Prostate gland (tissue), 2 donors: ENCODE data around the gene TTC33. TPM values are rescaled to one million over a fixed set of nuclear protein-coding genes. Genes with fewer than 3 reads are reported as not detected.

Experiments used
- DNase-seq: peaks from one replicate; pipeline ENCODE4 v3.0.0-alpha.2; 2019; ENCODE audit warnings: low spot score
- H3K27ac ChIP-seq, 2 donors: fragments of 200-600 bp; sonication (generic); 2 replicates each; pipeline ENCODE4 v1.5.1; 2017 to 2019
- H3K27me3 ChIP-seq: fragments of 200-600 bp; sonication (generic); replicated peaks from 2 replicates; pipeline ENCODE4 v1.5.1; 2019; ENCODE audit not compliant: insufficient read depth
- H3K36me3 ChIP-seq, 2 donors: fragments of 200-600 bp; sonication (generic); 1 replicate in 1 of 2; 2 replicates in 1 of 2; pipeline versions ENCODE4 v1.5.1 to v1.8.1; 2017 to 2019
- H3K4me1 ChIP-seq: fragments of 200-600 bp; sonication (generic); replicated peaks from 2 replicates; pipeline ENCODE4 v1.5.1; 2019
- H3K4me3 ChIP-seq, 2 donors: fragments of 200-600 bp; sonication (generic); 2 replicates each; pipeline ENCODE4 v1.5.1; 2017 to 2019
- H3K9me3 ChIP-seq: fragments of 200-600 bp; sonication (generic); 2 replicates; pipeline ENCODE4 v1.5.1; 2017
- CTCF ChIP-seq, 4 experiments: fragments of 200-600 bp in 2 of 4; fragments of 450-650 bp in 2 of 4; sonication (generic) in 2 of 4; IDR thresholded peaks; 1 replicate in 3 of 4; 2 replicates in 1 of 4; pipeline ENCODE4 v1.5.1; 2016 to 2019; ENCODE audit warnings: antibody characterized with exemption in 4 of 4, mild to moderate bottlenecking in 2 of 4, moderate library complexity in 2 of 4
- POLR2A ChIP-seq: fragments of 450-650 bp; IDR thresholded peaks from one replicate; pipeline ENCODE4 v1.6.1; 2016; ENCODE audit warnings: antibody characterized with exemption, mild to moderate bottlenecking
- POLR2AphosphoS5 ChIP-seq: sonication (generic); formaldehyde crosslinking; IDR thresholded peaks from one replicate; pipeline ENCODE4 v1.6.1; 2017; ENCODE audit warnings: antibody characterized with exemption
- WGBS: methylation state at CpG from one replicate; pipeline ENCODE4 v1.1.5; 2018; 5-methylcytosine and 5-hydroxymethylcytosine counted together
- intact Hi-C: fragments of 100-400 bp; cut with DNase I; formaldehyde crosslinking; loops from one replicate; pipeline ENCODE4 v1.14.2; 2022
- small RNA-seq, 2 donors: library from RNA; depleted of rRNA; stranded (forward); fragments of <200 nt; gene quantifications; one replicate each; pipeline ENCODE3, GENCODE V24; 2016
- total RNA-seq, 2 donors: library from RNA; depleted of rRNA; stranded (reverse); fragments of >200 nt; gene quantifications; one replicate each; pipeline ENCODE4 v1.1.0, GENCODE V29; 2016

The TTC33 gene
- total RNA-seq, 2 donors from 2014 or later = 11.9 to 17.6 TPM

GRCh38 chr5:40465416-40465815 is 290.3 kb downstream of the TTC33 start:
- Histone ChIP-seq H3K27me3 (no peaks in the 10 kb centered on the region), H3K4me3 (no peak overlapping the region), H3K27ac (no peak overlapping the region), H3K4me1 (no peaks in the 10 kb centered on the region), H3K9me3 (no peaks in the 10 kb centered on the region), H3K36me3 (no peaks in the 10 kb centered on the region)
- no peak for DNase-seq
- 66% methylated on average over 1 of the region's 1 CpG for WGBS
- intact Hi-C loops = no loop called here
- TF ChIP-seq POLR2AphosphoS5 (no peak), CTCF (IDR thresholded peaks at IDR 0.05) (no peak), POLR2A (no peak)

GRCh38 chr5:40464511-40464910 is 291.2 kb downstream of the TTC33 start:
- TF ChIP-seq POLR2A = no peak
- no peak for TF ChIP-seq POLR2AphosphoS5
- no peak for TF ChIP-seq CTCF (IDR thresholded peaks at IDR 0.05)
- 85% methylated on average over 4 of the region's 4 CpGs for WGBS

More at GRCh38 chr5:40464511-40464910, 291.2 kb downstream of the TTC33 start:
- Histone ChIP-seq H3K27me3 (no peaks in the 10 kb centered on the region), H3K4me3 (no peak overlapping the region), H3K4me1 (no peaks in the 10 kb centered on the region), H3K9me3 (no peaks in the 10 kb centered on the region), H3K27ac (no peak overlapping the region), H3K36me3 (no peaks in the 10 kb centered on the region)
- intact Hi-C loops = no loop called here
- DNase-seq = no peak

Small RNA genes within 50 kb of the gene (small RNA-seq; reads per million reads assigned to genes)
- gene RF00092 (0 reads per million in 2 donors), gene RF00191 (0 reads per million in 2 donors)

Other genes with a start within 250 kb of the TTC33 start
- 10 to 100 TPM; 22.0 to 78.3 TPM for gene PTGER4, start 76.0 kb downstream of the TTC33 start, total RNA-seq
- gene PRKAA1, start 42.4 kb upstream of the TTC33 start, total RNA-seq = 100 to 1,000 TPM in 1 of 2 donors, 10 to 100 TPM in 1; 64.9 to 110 TPM
- gene RPL37, start 79.3 kb upstream of the TTC33 start, total RNA-seq = 100 to 1,000 TPM; 188 to 343 TPM
- gene CARD6, start 85.4 kb upstream of the TTC33 start, total RNA-seq = 1 to 10 TPM; 1.3 to 5.4 TPM
- gene C7, start 153.5 kb upstream of the TTC33 start, total RNA-seq = 100 to 1,000 TPM in 1 of 2 donors, 10 to 100 TPM in 1; 68.2 to 147 TPM